ENCODE measurements around the gene ZNF385D.

ZNF385D gene

GRCh38 chr3:21551019-21551418, 200.0 kb downstream of the ZNF385D start:
- Histone ChIP-seq H3K27ac (ENCODE audit: low read depth, low read length) (no peak overlapping the region), H3K4me3 (ENCODE audit: low read depth, low read length) (no peak overlapping the region), H3K27me3 (ENCODE audit: insufficient read depth, low read length) (no peaks in the 10 kb centered on the region), H2AFZ (ENCODE audit: low read length, unreplicated experiment) (no peak overlapping the region), H3K4me1 (ENCODE audit: control insufficient read depth, insufficient read depth, low read length, unreplicated experiment) (no peaks in the 10 kb centered on the region), H3K79me2 (ENCODE audit: control insufficient read depth, insufficient read depth, low read length, unreplicated experiment) (no peaks in the 10 kb centered on the region), H3K36me3 (ENCODE audit: insufficient read depth, low read length) (no peaks in the 10 kb centered on the region)

DNA sequence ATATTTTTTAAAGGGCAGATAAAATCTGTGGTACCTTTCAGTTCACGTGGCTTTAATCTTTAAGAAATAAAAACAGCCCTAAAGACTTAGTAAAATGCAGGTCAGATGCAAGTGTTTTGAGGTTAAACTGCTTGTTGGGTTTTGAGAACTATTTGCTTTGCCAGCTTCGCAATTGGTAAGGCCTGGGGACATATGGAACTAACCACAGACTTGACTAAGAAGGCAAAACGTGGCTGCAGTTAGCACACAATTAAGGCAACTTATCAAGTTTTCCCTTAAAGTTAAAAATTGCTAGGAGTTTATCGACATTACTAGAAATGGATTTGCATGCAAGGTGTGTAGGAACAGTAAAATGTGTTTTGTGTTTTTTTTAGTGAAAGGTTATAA, 206.9 kb downstream of the ZNF385D start:
- Histone ChIP-seq H3K4me3 (ENCODE audit: low read depth, low read length) (no peak overlapping the region), H3K79me2 (ENCODE audit: control insufficient read depth, insufficient read depth, low read length, unreplicated experiment) (no peaks in the 10 kb centered on the region), H3K36me3 (ENCODE audit: insufficient read depth, low read length) (no peaks in the 10 kb centered on the region), H2AFZ (ENCODE audit: low read length, unreplicated experiment) (no peak overlapping the region), H3K27ac (ENCODE audit: low read depth, low read length) (no peak overlapping the region), H3K4me1 (ENCODE audit: control insufficient read depth, insufficient read depth, low read length, unreplicated experiment) (peaks cover 9% of the 10 kb centered on the region), H3K27me3 (ENCODE audit: insufficient read depth, low read length) (no peaks in the 10 kb centered on the region)

GRCh38 chr3:21543380-21544075, 207.5 kb downstream of the ZNF385D start:
- H3K79me2 ChIP-seq (ENCODE audit: control insufficient read depth, insufficient read depth, low read length, unreplicated experiment): no peaks in the 10 kb centered on the region
- no peak overlapping the region for H3K27ac ChIP-seq (ENCODE audit: low read depth, low read length)
- no peaks in the 10 kb centered on the region for H3K36me3 ChIP-seq (ENCODE audit: insufficient read depth, low read length)
- peaks cover 9% of the 10 kb centered on the region for H3K4me1 ChIP-seq (ENCODE audit: control insufficient read depth, insufficient read depth, low read length, unreplicated experiment)
- no peaks in the 10 kb centered on the region for H3K27me3 ChIP-seq (ENCODE audit: insufficient read depth, low read length)
- H2AFZ ChIP-seq (ENCODE audit: low read length, unreplicated experiment): no peak overlapping the region
- no peak overlapping the region for H3K4me3 ChIP-seq (ENCODE audit: low read depth, low read length)

- Histone ChIP-seq H3K27ac (ENCODE audit: low read depth, low read length) (no peak overlapping the region), H3K36me3 (ENCODE audit: insufficient read depth, low read length) (no peaks in the 10 kb centered on the region), H3K4me3 (ENCODE audit: low read depth, low read length) (no peak overlapping the region), H3K4me1 (ENCODE audit: control insufficient read depth, insufficient read depth, low read length, unreplicated experiment) (peaks cover 9% of the 10 kb centered on the region), H3K27me3 (ENCODE audit: insufficient read depth, low read length) (no peaks in the 10 kb centered on the region), H2AFZ (ENCODE audit: low read length, unreplicated experiment) (no peak overlapping the region), H3K79me2 (ENCODE audit: control insufficient read depth, insufficient read depth, low read length, unreplicated experiment) (no peaks in the 10 kb centered on the region)
These were observed 208.2 kb downstream of the ZNF385D start for GRCh38 chr3:21542656-21543379.

- Histone ChIP-seq H3K4me1 (ENCODE audit: control insufficient read depth, insufficient read depth, low read length, unreplicated experiment) (peaks cover 9% of the 10 kb centered on the region), H3K79me2 (ENCODE audit: control insufficient read depth, insufficient read depth, low read length, unreplicated experiment) (no peaks in the 10 kb centered on the region), H3K36me3 (ENCODE audit: insufficient read depth, low read length) (no peaks in the 10 kb centered on the region), H3K27me3 (ENCODE audit: insufficient read depth, low read length) (no peaks in the 10 kb centered on the region), H3K27ac (ENCODE audit: low read depth, low read length) (no peak overlapping the region), H2AFZ (ENCODE audit: low read length, unreplicated experiment) (no peak overlapping the region), H3K4me3 (ENCODE audit: low read depth, low read length) (no peak overlapping the region)
These were observed 210.7 kb downstream of the ZNF385D start for GRCh38 chr3:21540265-21540664.

DNA sequence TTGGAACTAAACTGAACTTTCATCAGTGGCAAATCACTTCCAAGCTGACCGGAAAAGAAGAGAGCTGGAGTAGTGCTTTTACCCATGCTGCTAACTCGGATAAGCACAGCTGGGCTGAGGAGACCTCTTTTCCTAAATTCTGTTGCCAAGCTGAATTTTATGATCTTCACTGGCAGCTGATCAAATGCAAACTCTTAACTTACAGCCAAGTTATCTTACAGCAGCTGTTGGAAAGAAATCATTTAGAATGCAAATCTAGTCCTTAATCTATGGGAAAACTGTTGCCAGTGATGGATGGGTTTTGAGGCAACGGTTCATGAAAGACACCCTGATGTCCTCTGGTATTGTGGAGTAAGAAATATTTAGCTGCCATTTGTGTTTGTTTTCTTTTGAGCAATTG, 216.5 kb downstream of the ZNF385D start:
- Histone ChIP-seq H3K4me3 (ENCODE audit: low read depth, low read length) (no peak overlapping the region), H3K27ac (ENCODE audit: low read depth, low read length) (no peak overlapping the region), H3K27me3 (ENCODE audit: insufficient read depth, low read length) (no peaks in the 10 kb centered on the region), H3K36me3 (ENCODE audit: insufficient read depth, low read length) (no peaks in the 10 kb centered on the region), H2AFZ (ENCODE audit: low read length, unreplicated experiment) (no peak overlapping the region), H3K4me1 (ENCODE audit: control insufficient read depth, insufficient read depth, low read length, unreplicated experiment) (no peaks in the 10 kb centered on the region), H3K79me2 (ENCODE audit: control insufficient read depth, insufficient read depth, low read length, unreplicated experiment) (no peaks in the 10 kb centered on the region)

DNA sequence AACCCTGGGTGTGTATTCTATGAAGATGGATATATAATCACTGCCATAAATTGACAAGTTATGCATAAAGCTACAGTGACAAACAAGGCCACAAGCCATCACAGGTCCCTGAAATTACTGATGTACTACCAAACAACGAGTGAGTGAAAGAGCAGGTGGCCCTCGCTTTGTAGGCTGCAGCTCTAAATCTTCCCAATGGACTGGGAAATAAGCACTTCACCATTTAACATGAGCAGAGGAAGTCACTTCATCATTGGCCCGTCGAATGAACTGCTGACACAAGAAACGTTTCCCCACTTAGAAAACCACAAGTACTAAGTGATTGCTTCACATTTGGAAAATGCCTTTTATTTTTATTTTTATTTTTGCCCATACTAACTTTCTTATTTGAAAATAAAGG, 218.0 kb downstream of the ZNF385D start:
- Histone ChIP-seq H3K4me1 (ENCODE audit: control insufficient read depth, insufficient read depth, low read length, unreplicated experiment) (no peaks in the 10 kb centered on the region), H3K4me3 (ENCODE audit: low read depth, low read length) (no peak overlapping the region), H3K36me3 (ENCODE audit: insufficient read depth, low read length) (no peaks in the 10 kb centered on the region), H3K27me3 (ENCODE audit: insufficient read depth, low read length) (no peaks in the 10 kb centered on the region), H2AFZ (ENCODE audit: low read length, unreplicated experiment) (no peak overlapping the region), H3K27ac (ENCODE audit: low read depth, low read length) (no peak overlapping the region), H3K79me2 (ENCODE audit: control insufficient read depth, insufficient read depth, low read length, unreplicated experiment) (no peaks in the 10 kb centered on the region)

- H3K27me3 ChIP-seq (ENCODE audit: insufficient read depth, low read length): no peaks in the 10 kb centered on the region
- H3K4me1 ChIP-seq (ENCODE audit: control insufficient read depth, insufficient read depth, low read length, unreplicated experiment): no peaks in the 10 kb centered on the region
- H2AFZ ChIP-seq (ENCODE audit: low read length, unreplicated experiment): no peak overlapping the region
- no peak overlapping the region for H3K27ac ChIP-seq (ENCODE audit: low read depth, low read length)
- no peaks in the 10 kb centered on the region for H3K79me2 ChIP-seq (ENCODE audit: control insufficient read depth, insufficient read depth, low read length, unreplicated experiment)
- H3K4me3 ChIP-seq (ENCODE audit: low read depth, low read length): no peak overlapping the region
- no peaks in the 10 kb centered on the region for H3K36me3 ChIP-seq (ENCODE audit: insufficient read depth, low read length)
These were observed 219.1 kb downstream of the ZNF385D start for GRCh38 chr3:21531909-21532308.

DNA sequence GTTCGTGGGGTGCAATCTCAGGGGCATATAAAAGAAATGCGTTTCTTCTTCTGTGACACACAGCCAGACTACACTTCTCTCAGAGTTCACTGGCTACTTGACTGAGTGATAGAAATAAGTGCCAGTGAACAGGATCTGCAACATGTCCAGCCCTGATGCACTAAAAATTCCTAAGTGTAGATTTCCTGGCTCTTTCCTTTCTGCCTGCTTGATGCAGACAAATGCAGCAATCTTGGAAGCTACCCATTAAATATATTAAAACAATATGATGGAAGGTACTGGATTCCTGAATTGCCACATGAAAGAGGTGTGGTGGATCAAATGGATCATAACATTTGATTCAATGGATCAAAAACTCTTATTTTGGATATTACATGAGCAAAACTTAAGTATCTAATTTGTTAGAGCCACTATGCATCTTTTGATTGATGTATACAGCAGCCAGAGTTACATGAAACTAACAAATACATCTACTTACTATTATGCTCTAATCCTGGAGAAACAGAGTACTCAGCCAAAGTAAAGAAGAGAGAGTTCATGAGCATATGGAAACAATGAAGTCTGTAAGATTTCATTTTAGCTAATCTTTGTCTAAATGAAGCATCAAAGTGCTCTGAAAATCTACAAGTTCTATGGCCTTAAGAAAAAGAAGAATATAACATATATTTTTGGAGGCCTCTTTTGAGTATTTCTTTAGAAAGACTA, 222.6 kb downstream of the ZNF385D start:
- H3K79me2 ChIP-seq (ENCODE audit: control insufficient read depth, insufficient read depth, low read length, unreplicated experiment): no peaks in the 10 kb centered on the region
- no peaks in the 10 kb centered on the region for H3K4me1 ChIP-seq (ENCODE audit: control insufficient read depth, insufficient read depth, low read length, unreplicated experiment)
- H3K27ac ChIP-seq (ENCODE audit: low read depth, low read length): no peak overlapping the region
- H3K36me3 ChIP-seq (ENCODE audit: insufficient read depth, low read length): no peaks in the 10 kb centered on the region
- H2AFZ ChIP-seq (ENCODE audit: low read length, unreplicated experiment): no peak overlapping the region
- no peak overlapping the region for H3K4me3 ChIP-seq (ENCODE audit: low read depth, low read length)
- no peaks in the 10 kb centered on the region for H3K27me3 ChIP-seq (ENCODE audit: insufficient read depth, low read length)

- no peak overlapping the region for H3K27ac ChIP-seq (ENCODE audit: low read depth, low read length)
- no peak overlapping the region for H3K4me3 ChIP-seq (ENCODE audit: low read depth, low read length)
- no peaks in the 10 kb centered on the region for H3K36me3 ChIP-seq (ENCODE audit: insufficient read depth, low read length)
- no peaks in the 10 kb centered on the region for H3K4me1 ChIP-seq (ENCODE audit: control insufficient read depth, insufficient read depth, low read length, unreplicated experiment)
- no peaks in the 10 kb centered on the region for H3K79me2 ChIP-seq (ENCODE audit: control insufficient read depth, insufficient read depth, low read length, unreplicated experiment)
- no peaks in the 10 kb centered on the region for H3K27me3 ChIP-seq (ENCODE audit: insufficient read depth, low read length)
- H2AFZ ChIP-seq (ENCODE audit: low read length, unreplicated experiment): no peak overlapping the region
These were observed 224.5 kb downstream of the ZNF385D start for GRCh38 chr3:21526461-21526860.

DNA sequence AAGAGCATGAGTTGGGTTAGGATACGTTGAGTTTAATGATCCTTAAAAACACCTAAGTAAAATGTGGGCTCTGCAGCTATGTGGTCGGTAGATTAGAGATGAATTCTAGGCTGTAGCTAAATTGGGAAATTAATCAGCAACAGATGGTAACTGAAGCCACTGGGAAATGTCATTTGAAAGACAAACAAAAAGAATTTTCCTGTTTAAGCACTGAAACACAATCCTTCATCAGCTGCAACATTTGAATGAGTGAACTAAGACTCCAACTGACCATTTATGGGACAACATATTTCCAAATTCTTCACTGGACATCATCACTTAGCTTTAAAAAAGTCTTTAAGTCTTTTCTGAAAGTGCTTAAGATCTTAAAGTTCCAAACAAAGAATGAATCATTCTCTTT, 226.9 kb downstream of the ZNF385D start:
- no peaks in the 10 kb centered on the region for H3K79me2 ChIP-seq (ENCODE audit: control insufficient read depth, insufficient read depth, low read length, unreplicated experiment)
- no peak overlapping the region for H3K4me3 ChIP-seq (ENCODE audit: low read depth, low read length)
- H3K27ac ChIP-seq (ENCODE audit: low read depth, low read length): no peak overlapping the region
- no peaks in the 10 kb centered on the region for H3K36me3 ChIP-seq (ENCODE audit: insufficient read depth, low read length)
- H2AFZ ChIP-seq (ENCODE audit: low read length, unreplicated experiment): no peak overlapping the region
- no peaks in the 10 kb centered on the region for H3K27me3 ChIP-seq (ENCODE audit: insufficient read depth, low read length)
- no peaks in the 10 kb centered on the region for H3K4me1 ChIP-seq (ENCODE audit: control insufficient read depth, insufficient read depth, low read length, unreplicated experiment)

All from ACC112 (cell line).